HuH-7.5 (cell line): ENCODE measurements around the gene OR6B1.

Experiments used
- DNase-seq: peaks from one replicate; pipeline ENCODE4 v3.0.0; 2011; ENCODE audit warnings: low spot score

OR6B1 gene

GRCh38 chr7:144000020-144000419 lies at the start of gene OR6B1:
Gene OR6B1 (plus strand): TSS chr7:144000320. CDS start chr7:144003997, 3,677 bp downstream.
- DNase-seq, result no peak

DNA sequence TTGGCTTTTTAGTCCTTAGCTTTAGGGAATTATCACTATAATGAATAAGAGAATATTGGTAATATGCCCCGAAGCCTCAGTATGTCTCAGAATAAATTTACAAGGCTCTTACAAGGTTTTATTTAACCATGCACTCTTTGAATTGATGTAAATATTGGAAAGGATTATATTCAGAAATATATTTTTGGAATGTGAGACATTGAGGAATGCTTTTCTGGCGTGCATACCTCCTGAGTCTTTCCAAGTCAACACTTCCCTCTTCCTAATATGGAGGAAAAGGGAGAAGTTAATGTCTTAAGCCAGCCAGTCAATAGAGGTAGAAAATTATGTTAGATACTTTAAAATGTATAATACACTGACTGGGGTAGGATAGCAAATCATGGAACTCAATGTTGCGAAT lies 46.7 kb upstream of the OR6B1 start:
- no peak for DNase-seq

DNA sequence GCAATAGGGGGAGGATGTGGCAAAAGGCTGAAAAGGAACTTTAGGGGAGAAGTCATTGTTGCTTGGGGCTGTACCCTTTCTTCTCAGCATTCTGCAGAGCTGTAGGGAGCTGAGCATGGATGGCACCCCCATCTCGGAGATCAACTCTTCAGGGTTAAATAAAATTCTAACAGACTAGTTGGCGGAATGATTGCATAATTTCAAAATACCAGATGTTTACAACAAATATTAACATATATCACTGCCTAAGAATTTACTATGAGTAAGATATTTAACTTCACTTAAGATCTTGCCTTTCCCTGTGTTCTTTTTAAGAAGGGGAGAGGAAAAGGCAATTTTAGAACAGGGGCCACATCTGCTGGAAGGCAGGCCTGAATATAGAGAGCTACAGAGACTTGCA lies 46.0 kb upstream of the OR6B1 start:
- no peak for DNase-seq

DNA sequence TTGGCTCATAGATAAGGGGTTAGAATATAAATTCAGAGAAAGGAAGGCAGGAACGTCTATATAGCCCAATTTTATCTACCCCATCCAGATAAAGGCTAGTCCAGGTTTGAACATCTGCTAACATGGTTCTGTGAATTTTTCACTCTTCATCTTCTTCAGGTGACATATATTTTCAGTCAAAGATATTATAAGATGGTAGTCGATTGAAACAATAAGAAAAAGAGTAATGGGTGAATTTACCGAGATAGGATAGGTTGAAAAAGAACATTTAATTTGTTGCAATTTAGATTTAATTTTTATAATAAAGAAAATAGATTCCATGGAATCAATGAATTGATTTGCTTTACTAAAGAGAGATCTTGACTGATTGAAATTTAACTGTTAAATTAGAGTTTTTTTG lies 45.6 kb upstream of the OR6B1 start, which contains the start of gene OR2F1:
OR2F1 (plus strand) TSS at position 301 of the 400 bp plus-strand sequence. CDS start 5,127 bp downstream, outside the sequence.
- DNase-seq, result no peak

DNA sequence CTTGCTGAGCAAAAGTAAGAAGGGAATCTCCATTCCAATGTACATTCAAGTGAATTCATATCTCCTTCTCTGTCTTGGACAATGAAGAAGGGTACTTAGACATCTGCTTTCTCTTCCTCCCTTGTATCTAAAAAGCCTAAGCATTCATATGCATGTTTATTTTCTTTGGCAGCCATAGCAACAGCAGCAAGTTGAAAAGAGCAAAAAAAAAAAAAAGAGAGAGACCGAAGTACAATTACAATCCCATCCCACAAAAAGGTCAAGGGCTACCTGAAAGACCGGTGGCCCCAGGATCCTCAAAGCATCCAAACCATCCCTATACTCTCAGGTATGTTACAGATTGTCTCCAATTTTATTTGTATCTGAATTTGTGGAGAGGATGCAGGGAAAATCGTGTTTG lies 41.3 kb upstream of the OR6B1 start:
- DNase-seq, result no peak

GRCh38 chr7:143960813-143961610 lies 39.1 kb upstream of the OR6B1 start:
- no peak for DNase-seq

GRCh38 chr7:143965280-143965679 lies 34.8 kb upstream of the OR6B1 start:
- no peak for DNase-seq

DNA sequence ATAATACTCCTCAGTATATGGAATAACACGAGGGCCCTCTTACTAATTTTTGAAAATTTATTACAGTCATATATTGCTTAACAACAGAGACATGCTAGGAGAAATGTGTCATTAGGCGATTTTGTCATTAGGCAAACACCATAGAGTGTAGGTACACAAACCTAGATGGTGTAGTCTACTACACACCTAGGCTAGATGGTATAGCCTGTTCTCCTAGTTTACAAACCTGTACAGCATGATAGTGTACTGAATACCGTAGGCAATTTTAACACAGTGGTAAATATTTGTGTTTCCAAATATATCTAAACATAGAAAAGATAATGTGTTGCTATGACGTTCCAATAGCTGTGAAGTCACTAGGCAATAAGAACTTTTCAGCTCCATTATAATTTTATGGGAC lies 32.7 kb upstream of the OR6B1 start:
- DNase-seq, result no peak

- DNase-seq, result no peak
These were observed 26.2 kb upstream of the OR6B1 start for GRCh38 chr7:143973870-143974416.

GRCh38 chr7:143974459-143974858 lies 25.7 kb upstream of the OR6B1 start:
- peak; percentile 36 for DNase-seq

GRCh38 chr7:143975617-143976016 lies 24.5 kb upstream of the OR6B1 start:
- no peak for DNase-seq

DNA sequence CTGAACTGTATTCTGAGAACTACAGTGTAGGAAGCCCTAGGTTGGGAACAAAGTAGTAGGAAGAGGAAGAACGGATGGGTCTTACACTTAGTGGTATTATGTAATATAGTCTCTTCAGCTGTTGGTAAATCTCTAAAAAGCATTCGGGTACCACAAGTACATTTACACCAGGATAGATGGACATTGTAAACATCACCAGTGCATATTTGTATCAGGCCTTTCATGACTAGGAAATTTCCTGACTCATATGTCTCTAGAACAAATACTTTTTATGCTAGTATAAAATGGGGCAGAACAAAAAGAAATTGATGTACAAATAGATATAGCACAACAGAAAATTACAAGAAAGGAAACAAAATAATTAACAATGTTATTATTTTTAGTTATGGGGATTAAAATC lies 21.5 kb upstream of the OR6B1 start:
- no peak for DNase-seq

- DNase-seq, result no peak
These were observed 20.8 kb upstream of the OR6B1 start for GRCh38 chr7:143979359-143979758.

GRCh38 chr7:143979998-143980397 lies 20.1 kb upstream of the OR6B1 start:
- DNase-seq, result no peak

GRCh38 chr7:143980746-143981510 lies 19.2 kb upstream of the OR6B1 start:
- no peak for DNase-seq

- no peak for DNase-seq
These were observed 16.2 kb upstream of the OR6B1 start for GRCh38 chr7:143983960-143984359.

DNA sequence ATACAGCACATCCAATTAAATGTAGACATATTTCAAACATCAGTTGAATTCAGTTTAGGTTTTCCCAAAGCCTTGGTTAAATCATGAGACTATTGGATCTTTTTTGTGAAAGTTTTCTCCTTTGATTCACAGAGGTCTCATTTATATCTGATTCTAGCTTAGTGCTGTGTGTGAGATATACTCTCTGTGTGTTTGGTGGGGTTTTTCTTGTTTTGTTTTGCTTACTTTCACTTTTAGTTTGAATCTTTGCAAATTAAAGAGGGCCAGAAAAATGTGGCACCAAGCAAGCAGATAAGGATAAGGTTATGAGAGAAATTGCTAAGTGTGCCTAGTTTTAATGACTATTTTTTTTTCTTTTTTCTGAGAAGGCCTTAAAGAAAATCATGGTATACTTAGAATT lies 12.6 kb upstream of the OR6B1 start:
- DNase-seq, result no peak

GRCh38 chr7:143988976-143989745 lies 11.0 kb upstream of the OR6B1 start:
- no peak for DNase-seq

GRCh38 chr7:143992670-143993069 lies 7.5 kb upstream of the OR6B1 start:
- no peak for DNase-seq

DNA sequence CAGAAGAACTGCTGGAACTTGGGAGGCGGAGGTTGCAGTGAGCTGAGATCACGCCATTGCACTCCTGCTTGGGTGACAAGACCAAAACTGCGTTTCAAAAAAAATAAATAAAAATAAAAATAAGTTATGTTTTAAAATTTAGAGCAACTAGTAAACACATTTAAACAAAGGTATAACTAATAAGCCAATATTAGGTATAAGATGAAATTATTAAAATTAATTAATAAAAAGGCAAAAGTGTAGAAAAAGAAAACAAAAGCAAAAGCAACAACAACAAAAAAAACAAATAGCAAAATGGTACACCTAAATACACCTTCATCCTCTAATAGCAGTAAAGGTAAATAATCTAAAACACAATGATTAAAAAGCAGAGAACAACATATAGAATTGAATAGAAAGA lies 6.2 kb upstream of the OR6B1 start:
- no peak for DNase-seq

- DNase-seq, result no peak
These were observed 1.4 kb downstream of the OR6B1 start for GRCh38 chr7:144001543-144001942.

DNA sequence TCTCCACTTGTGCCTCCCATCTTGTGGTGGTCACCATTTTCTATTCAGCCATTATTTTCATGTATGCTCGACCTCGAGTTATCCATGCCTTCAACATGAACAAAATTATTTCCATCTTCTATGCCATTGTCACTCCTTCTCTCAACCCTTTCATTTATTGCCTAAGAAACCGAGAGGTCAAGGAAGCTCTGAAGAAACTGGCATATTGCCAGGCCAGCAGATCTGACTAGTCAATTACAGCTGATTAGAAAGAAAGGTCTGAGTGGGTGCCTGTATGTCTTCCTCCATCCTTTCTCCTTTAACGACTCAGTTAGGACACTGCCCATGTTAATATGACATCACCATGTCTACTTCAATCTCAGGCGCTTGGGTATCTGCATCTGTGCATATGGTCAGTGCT lies 4.6 kb downstream of the OR6B1 start:
- DNase-seq, result no peak
